ENCODE results near the gene PCYT1A.

The PCYT1A gene

GRCh38 chr3:196194542-196194915 lies 93.0 kb downstream of the PCYT1A start:
- H3K27ac ChIP-seq: no peak overlapping the region
- no peak for DNase-seq (ENCODE audit: low spot score)
- ChIA-PET POLR2A (ENCODE audit: low non-redundant PET) (interaction anchor here (0.7 kb wide), 1 partner anchor 18 kb away, joined by 3 read pairs; no protein-coding TSS in a partner anchor), CTCF (interaction anchor here (0.7 to 1.3 kb wide), 3 partner anchors 121 to 194 kb away, joined by 3 to 7 read pairs (median 4); no protein-coding TSS in a partner anchor)
- TF ChIP-seq CTCF (conservative IDR thresholded peaks at IDR 0.05; ENCODE audit: low read depth): no peak

- H3K27ac ChIP-seq: peak overlapping the region; percentile 13; the same call in 1 of the 2 replicates
- no peak for TF ChIP-seq CTCF (conservative IDR thresholded peaks at IDR 0.05; ENCODE audit: low read depth)
- POLR2A ChIA-PET (ENCODE audit: low non-redundant PET): no interaction called here
- CTCF ChIA-PET: interaction anchor here (0.9 to 1.3 kb wide), 2 partner anchors 120 to 168 kb away, joined by 4 to 7 read pairs; no protein-coding TSS in a partner anchor
- no peak for DNase-seq (ENCODE audit: low spot score)
These were observed 93.6 kb downstream of the PCYT1A start for GRCh38 chr3:196193736-196194541.

GRCh38 chr3:196193133-196193735 lies 94.3 kb downstream of the PCYT1A start:
- DNase-seq (ENCODE audit: low spot score): no peak
- POLR2A ChIA-PET (ENCODE audit: low non-redundant PET): no interaction called here
- no peak for TF ChIP-seq CTCF (conservative IDR thresholded peaks at IDR 0.05; ENCODE audit: low read depth)
- H3K27ac ChIP-seq: peak overlapping the region; percentile 13; the same call in 1 of the 2 replicates
- CTCF ChIA-PET: no interaction called here

GRCh38 chr3:196192524-196193051 lies 94.9 kb downstream of the PCYT1A start:
- CTCF ChIA-PET: no interaction called here

GRCh38 chr3:196192036-196192523 lies 95.4 kb downstream of the PCYT1A start:
- no peak for TF ChIP-seq CTCF (conservative IDR thresholded peaks at IDR 0.05; ENCODE audit: low read depth)
- POLR2A ChIA-PET (ENCODE audit: low non-redundant PET): no interaction called here
- no peak for DNase-seq (ENCODE audit: low spot score)
- CTCF ChIA-PET: no interaction called here
- H3K27ac ChIP-seq: no peak overlapping the region

More at GRCh38 chr3:196192524-196193051, 94.9 kb downstream of the PCYT1A start:
- DNase-seq (ENCODE audit: low spot score): no peak
- no peak for TF ChIP-seq CTCF (conservative IDR thresholded peaks at IDR 0.05; ENCODE audit: low read depth)
- POLR2A ChIA-PET (ENCODE audit: low non-redundant PET): no interaction called here
- H3K27ac ChIP-seq: no peak overlapping the region

- TF ChIP-seq CTCF (conservative IDR thresholded peaks at IDR 0.05; ENCODE audit: low read depth): no peak
- CTCF ChIA-PET: interaction anchor here (0.6 kb wide), 1 partner anchor 114 kb away, joined by 7 read pairs; no protein-coding TSS in a partner anchor
- POLR2A ChIA-PET (ENCODE audit: low non-redundant PET): no interaction called here
- DNase-seq (ENCODE audit: low spot score): no peak
- no peak overlapping the region for H3K27ac ChIP-seq
These were observed 97.8 kb downstream of the PCYT1A start for GRCh38 chr3:196189566-196190347.
